HL-60 (cell line): ENCODE results near the gene KRTAP12-2.
"Not testable (repeated sequence)": the region's sequence is repeated elsewhere in the genome, so short reads cannot be mapped to it uniquely, and the experiment has no call there.

Experiments
- DNase-seq, 2 experiments: peaks; one replicate each; pipeline ENCODE4 v3.0.0-alpha.2; 2010 to 2020; ENCODE audit warnings: low read depth in 1 of 2, low spot score in 1 of 2
- H3K27ac ChIP-seq: fragments of 250-450 bp; sonication (Bioruptor Pico); replicated peaks from 2 replicates; pipeline ENCODE4 v1.5.1; 2020; ENCODE audit warnings: mild to moderate bottlenecking, moderate library complexity
- H3K27me3 ChIP-seq: fragments of 250-450 bp; sonication (Bioruptor Pico); 2 replicates; pipeline ENCODE4 v1.5.1; 2021; ENCODE audit warnings: mild to moderate bottlenecking, moderate library complexity; ENCODE audit not compliant: insufficient read depth, poor library complexity, severe bottlenecking
- H3K4me3 ChIP-seq: replicated peaks from 2 replicates; pipeline ENCODE4 v1.5.1; 2011; ENCODE audit warnings: mild to moderate bottlenecking, control low read depth, low read length; ENCODE audit not compliant: insufficient read depth
- CTCF ChIP-seq: IDR thresholded peaks from one replicate; pipeline ENCODE4 v1.5.1; 2011; ENCODE audit warnings: low read length, control low read depth, inconsistent platforms; ENCODE audit not compliant: insufficient read depth
- GABPA ChIP-seq: IDR thresholded peaks from 2 replicates; pipeline ENCODE4 v1.6.1; 2012; ENCODE audit warnings: low read depth
- POLR2AphosphoS5 ChIP-seq: IDR thresholded peaks from 2 replicates; pipeline ENCODE4 v1.6.1; 2012; ENCODE audit warnings: low read depth
- REST ChIP-seq: IDR thresholded peaks from 2 replicates; pipeline ENCODE4 v1.6.1; 2012; ENCODE audit warnings: low read depth; ENCODE audit not compliant: insufficient replicate concordance
- SPI1 ChIP-seq: IDR thresholded peaks from 2 replicates; pipeline ENCODE4 v1.6.1; 2012; ENCODE audit warnings: low read depth, mild to moderate bottlenecking, borderline replicate concordance

Gene KRTAP12-2

GRCh38 chr21:44632067-44632466 is 34.7 kb downstream of the KRTAP12-2 start:
- Histone ChIP-seq H3K27me3 (no peaks in the 10 kb centered on the region), H3K4me3 (no peak overlapping the region), H3K27ac (no peak overlapping the region)
- DNase-seq = no peak
- TF ChIP-seq POLR2AphosphoS5 (no peak), CTCF (no peak), REST (no peak), GABPA (no peak)

DNA sequence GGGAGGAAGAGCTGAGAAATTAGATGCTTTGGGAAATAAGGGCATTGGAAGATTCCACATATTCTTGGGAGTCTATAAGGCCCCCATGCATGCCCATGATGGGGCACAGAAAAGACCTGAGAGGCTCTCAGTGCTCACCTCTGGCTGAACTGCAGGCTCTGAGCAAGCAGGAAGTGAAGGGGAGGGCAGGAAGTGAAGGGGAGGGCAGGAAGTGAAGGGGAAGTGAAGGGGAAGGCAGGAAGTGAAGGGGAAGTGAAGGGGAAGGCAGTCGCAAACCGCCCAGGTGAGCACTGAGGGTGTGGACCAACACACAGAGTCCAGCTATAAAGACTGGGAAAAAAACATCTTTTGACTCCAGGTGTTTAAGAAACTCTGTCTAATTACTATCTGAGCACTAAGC is 36.3 kb downstream of the KRTAP12-2 start:
- H3K27me3 ChIP-seq = no peaks in the 10 kb centered on the region
- no peak overlapping the region for H3K27ac ChIP-seq
- no peak overlapping the region for H3K4me3 ChIP-seq
- no peak for DNase-seq
- no peak for TF ChIP-seq POLR2AphosphoS5
- no peak for TF ChIP-seq GABPA
- no peak for TF ChIP-seq CTCF
- no peak for TF ChIP-seq SPI1

DNA sequence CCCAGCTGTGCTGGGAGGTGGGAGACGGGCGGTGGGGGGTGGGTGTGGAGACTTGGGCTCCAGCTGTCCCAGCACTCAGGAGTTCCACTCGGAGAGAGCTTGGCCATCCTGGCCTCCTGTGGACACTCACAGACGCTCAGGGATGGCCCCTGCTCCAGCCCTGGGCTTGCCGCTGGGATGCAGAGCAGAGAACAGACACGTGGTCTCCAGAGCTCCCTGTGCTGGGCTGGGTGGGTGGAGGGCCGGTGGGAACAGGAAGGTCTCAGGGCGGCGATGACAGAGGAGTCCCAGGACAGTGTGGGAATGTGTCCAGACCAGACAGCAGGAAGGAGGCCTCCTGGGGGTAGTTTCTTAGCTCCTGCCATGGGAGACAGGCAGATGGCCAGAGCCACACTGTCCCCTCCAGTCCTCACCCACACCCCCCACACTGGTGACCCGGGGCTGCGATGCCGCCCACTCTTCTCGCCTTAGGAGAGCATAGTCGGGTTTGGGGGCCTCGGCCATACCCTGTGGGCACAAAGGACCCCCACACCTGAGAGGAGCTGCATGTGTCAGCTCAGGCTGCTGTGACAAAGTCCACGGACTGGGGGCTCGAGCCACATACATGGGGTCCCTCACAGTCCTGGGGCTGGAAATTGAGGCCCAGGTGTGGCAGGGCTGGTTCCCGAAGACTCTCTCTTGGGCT is 37.9 kb downstream of the KRTAP12-2 start:
- no peak for DNase-seq
- Histone ChIP-seq H3K27me3 (no peaks in the 10 kb centered on the region), H3K4me3 (no peak overlapping the region), H3K27ac (no peak overlapping the region)
- TF ChIP-seq REST (no peak), CTCF (no peak), POLR2AphosphoS5 (no peak), SPI1 (no peak), GABPA (no peak)

GRCh38 chr21:44627831-44628233 is 38.9 kb downstream of the KRTAP12-2 start:
- not testable (repeated sequence) for H3K27me3 ChIP-seq, DNase-seq, H3K27ac ChIP-seq, H3K4me3 ChIP-seq

DNA sequence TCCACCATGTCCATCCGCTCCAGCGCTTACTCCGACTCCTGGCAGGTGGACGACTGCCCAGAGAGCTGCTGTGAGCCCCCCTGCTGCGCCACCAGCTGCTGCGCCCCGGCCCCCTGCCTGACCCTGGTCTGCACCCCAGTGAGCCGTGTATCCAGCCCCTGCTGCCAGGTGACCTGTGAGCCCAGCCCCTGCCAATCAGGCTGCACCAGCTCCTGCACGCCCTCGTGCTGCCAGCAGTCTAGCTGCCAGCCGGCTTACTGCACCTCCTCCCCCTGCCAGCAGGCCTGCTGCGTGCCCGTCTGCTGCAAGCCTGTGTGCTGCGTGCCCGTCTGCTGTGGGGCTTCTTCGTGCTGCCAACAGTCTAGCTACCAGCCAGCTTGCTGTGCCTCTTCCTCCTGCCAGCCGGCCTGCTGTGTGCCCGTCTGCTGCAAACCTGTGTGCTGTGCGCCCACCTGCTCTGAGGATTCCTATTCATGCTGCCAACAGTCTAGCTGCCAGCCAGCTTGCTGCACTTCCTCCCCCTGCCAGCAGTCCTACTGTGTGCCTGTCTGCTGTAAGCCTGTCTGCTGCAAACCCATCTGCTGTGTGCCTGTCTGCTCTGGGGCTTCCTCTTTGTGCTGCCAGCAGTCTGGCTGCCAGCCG is 39.4 kb downstream of the KRTAP12-2 start:
- DNase-seq, H3K4me3 ChIP-seq, H3K27ac ChIP-seq, H3K27me3 ChIP-seq: not testable (repeated sequence)
